Measurements from ENCODE around the gene CFAP99. TPM values are rescaled to one million over a fixed set of nuclear protein-coding genes. Genes with fewer than 3 reads are reported as not detected.

Gene CFAP99
- polyA plus RNA-seq, 1 donor (not counting 4 experiments of a cell fraction or from before 2014, with no cell fraction given), result not detected

DNA sequence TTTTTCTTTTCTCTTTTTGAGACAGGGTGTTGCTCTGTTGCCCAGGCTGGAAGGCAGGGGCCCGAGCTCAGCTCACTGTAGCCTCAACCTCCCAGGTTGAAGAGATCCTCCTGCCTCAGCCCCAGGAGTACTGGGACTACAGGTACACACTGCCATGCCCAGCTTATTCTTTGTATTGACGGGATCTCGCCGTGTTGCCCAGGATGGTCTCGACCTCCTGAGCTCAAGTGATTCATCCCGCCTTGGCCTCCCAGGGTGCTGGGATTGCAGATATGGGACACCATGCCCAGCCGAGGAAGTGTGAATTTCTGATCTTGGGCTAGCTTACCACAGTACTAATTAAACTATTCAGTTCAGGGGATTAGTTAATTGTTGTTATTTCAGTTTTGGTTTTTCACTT, 89.1 kb downstream of the CFAP99 start:
- DNase-seq (ENCODE audit: low read depth, low spot score) (no peak), FAIRE-seq (no peak)
- Histone ChIP-seq H3K9ac (ENCODE audit: control insufficient read depth, extremely low read depth, insufficient read depth, low read length) (no peak overlapping the region), H3K4me2 (ENCODE audit: control insufficient read depth, extremely low read depth, insufficient read depth, low read depth, low read length) (no peak overlapping the region), H3K27me3 (ENCODE audit: control insufficient read depth, extremely low read depth, insufficient read depth, low read length) (no peaks in the 10 kb centered on the region), H3K4me1 (ENCODE audit: control insufficient read depth, extremely low read depth, insufficient read depth, low read length) (no peaks in the 10 kb centered on the region), H3K9me1 (ENCODE audit: control insufficient read depth, extremely low read depth, insufficient read depth, low read length) (no peaks in the 10 kb centered on the region), H3K79me2 (ENCODE audit: control insufficient read depth, insufficient read depth, low read length) (peaks cover 38% of the 10 kb centered on the region), H4K20me1 (ENCODE audit: control insufficient read depth, extremely low read depth, insufficient read depth, low read length) (peaks cover 3% of the 10 kb centered on the region), H2AFZ (ENCODE audit: control insufficient read depth, low read length) (no peak overlapping the region), H3K36me3 (ENCODE audit: control insufficient read depth in 2 of 2, extremely low read depth in 1 of 2, insufficient read depth in 2 of 2, low read length in 2 of 2) (peaks cover 31 to 49% of the 10 kb centered on the region in 2 experiments), H3K9me3 (ENCODE audit: control insufficient read depth, low read depth, low read length) (no peaks in the 10 kb centered on the region), H3K4me3 (ENCODE audit: control insufficient read depth in 2 of 3, extremely low read depth in 1 of 3, insufficient read depth in 2 of 3, low read depth in 1 of 3, low read length in 3 of 3) (no peak overlapping the region), H3K27ac (ENCODE audit: control insufficient read depth, insufficient read depth, low read length) (no peak overlapping the region)
- dilution Hi-C loops (cut with MboI; ENCODE audit: extremely low pct_ligation_motif_present, low sequenced_read_pairs), result no loop called here
- TF ChIP-seq EZH2 (IDR thresholded peaks at IDR 0.05; ENCODE audit: low read length), result no peak
- TF ChIP-seq, protein P1, sequence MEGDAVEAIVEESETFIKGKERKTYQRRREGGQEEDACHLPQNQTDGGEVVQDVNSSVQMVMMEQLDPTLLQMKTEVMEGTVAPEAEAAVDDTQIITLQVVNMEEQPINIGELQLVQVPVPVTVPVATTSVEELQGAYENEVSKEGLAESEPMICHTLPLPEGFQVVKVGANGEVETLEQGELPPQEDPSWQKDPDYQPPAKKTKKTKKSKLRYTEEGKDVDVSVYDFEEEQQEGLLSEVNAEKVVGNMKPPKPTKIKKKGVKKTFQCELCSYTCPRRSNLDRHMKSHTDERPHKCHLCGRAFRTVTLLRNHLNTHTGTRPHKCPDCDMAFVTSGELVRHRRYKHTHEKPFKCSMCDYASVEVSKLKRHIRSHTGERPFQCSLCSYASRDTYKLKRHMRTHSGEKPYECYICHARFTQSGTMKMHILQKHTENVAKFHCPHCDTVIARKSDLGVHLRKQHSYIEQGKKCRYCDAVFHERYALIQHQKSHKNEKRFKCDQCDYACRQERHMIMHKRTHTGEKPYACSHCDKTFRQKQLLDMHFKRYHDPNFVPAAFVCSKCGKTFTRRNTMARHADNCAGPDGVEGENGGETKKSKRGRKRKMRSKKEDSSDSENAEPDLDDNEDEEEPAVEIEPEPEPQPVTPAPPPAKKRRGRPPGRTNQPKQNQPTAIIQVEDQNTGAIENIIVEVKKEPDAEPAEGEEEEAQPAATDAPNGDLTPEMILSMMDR (optimal IDR thresholded peaks at IDR 0.05 in 1 of 3, IDR thresholded peaks at IDR 0.05 in 1 of 3, conservative IDR thresholded peaks at IDR 0.05 in 1 of 3; ENCODE audit: extremely low read depth in 1 of 3, insufficient read depth in 2 of 3, low read length in 3 of 3), result no peak

DNA sequence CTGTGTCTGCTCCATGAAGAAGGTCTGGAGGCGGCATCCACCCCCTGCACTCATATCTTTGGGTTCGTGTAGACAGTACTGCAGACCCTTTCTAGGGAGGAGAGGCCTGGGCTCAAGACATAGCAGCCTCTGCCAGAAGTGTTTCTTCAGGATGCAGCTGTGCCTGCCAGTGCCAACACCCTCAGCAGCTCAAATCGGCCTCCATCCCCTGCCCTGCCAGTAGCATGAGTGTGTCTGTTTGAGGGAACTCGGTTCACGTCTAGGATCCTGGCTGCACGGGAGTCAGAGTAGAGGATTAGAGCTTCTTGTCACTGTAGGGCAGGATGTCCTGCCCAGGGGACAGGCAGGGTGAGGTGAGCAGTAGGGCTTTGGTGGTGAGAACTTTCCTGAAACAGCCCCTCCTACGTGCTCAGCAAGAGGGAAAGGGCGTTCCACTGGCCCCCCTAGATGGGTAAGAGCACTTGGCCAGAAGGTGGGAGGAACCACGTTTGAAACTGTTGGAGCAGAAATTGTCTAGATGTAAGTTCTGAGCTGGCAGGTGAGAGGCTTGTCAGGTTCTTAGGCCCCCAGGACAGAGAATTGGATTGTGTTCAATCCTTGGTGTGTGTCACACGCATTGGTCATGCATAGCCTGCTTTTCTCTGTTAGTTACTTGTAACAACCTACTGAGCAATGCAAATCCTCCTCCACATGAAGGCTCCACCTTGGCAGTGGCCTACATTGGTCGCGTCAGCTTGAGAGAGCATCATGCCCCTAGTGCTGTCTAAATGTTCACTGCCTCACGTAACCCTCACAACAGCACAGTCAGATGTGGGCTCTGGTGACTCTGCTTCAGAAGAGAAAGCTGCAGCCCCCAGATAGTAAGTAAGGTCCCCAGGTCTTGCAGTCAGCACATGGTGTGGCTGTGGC, 91.8 kb downstream of the CFAP99 start:
- H3K27me3 ChIP-seq (ENCODE audit: control insufficient read depth, extremely low read depth, insufficient read depth, low read length), result no peaks in the 10 kb centered on the region
- peaks cover 3% of the 10 kb centered on the region for H4K20me1 ChIP-seq (ENCODE audit: control insufficient read depth, extremely low read depth, insufficient read depth, low read length)
- H3K9me1 ChIP-seq (ENCODE audit: control insufficient read depth, extremely low read depth, insufficient read depth, low read length), result no peaks in the 10 kb centered on the region
- dilution Hi-C loops (cut with MboI; ENCODE audit: extremely low pct_ligation_motif_present, low sequenced_read_pairs), result no loop called here
- H3K4me2 ChIP-seq (ENCODE audit: control insufficient read depth, extremely low read depth, insufficient read depth, low read depth, low read length), result no peak overlapping the region
- no peaks in the 10 kb centered on the region for H3K9me3 ChIP-seq (ENCODE audit: control insufficient read depth, low read depth, low read length)
- H3K27ac ChIP-seq (ENCODE audit: control insufficient read depth, insufficient read depth, low read length), result no peak overlapping the region
- H3K79me2 ChIP-seq (ENCODE audit: control insufficient read depth, insufficient read depth, low read length), result peaks cover 26% of the 10 kb centered on the region
- TF ChIP-seq, protein P1 (optimal IDR thresholded peaks at IDR 0.05 in 1 of 3, IDR thresholded peaks at IDR 0.05 in 1 of 3, conservative IDR thresholded peaks at IDR 0.05 in 1 of 3; ENCODE audit: extremely low read depth in 1 of 3, insufficient read depth in 2 of 3, low read length in 3 of 3), result no peak
- no peak for TF ChIP-seq EZH2 (IDR thresholded peaks at IDR 0.05; ENCODE audit: low read length)
- peaks cover 38 to 45% of the 10 kb centered on the region in 2 experiments for H3K36me3 ChIP-seq (ENCODE audit: control insufficient read depth in 2 of 2, extremely low read depth in 1 of 2, insufficient read depth in 2 of 2, low read length in 2 of 2)
- FAIRE-seq (no peak), DNase-seq (ENCODE audit: low read depth, low spot score) (no peak)
- no peak overlapping the region for H3K4me3 ChIP-seq (ENCODE audit: control insufficient read depth in 2 of 3, extremely low read depth in 1 of 3, insufficient read depth in 2 of 3, low read depth in 1 of 3, low read length in 3 of 3)
- no peak overlapping the region for H3K9ac ChIP-seq (ENCODE audit: control insufficient read depth, extremely low read depth, insufficient read depth, low read length)
- no peaks in the 10 kb centered on the region for H3K4me1 ChIP-seq (ENCODE audit: control insufficient read depth, extremely low read depth, insufficient read depth, low read length)
- no peak overlapping the region for H2AFZ ChIP-seq (ENCODE audit: control insufficient read depth, low read length)

Data from keratinocyte (primary cell).